HG03139 (cell line): Measurements from ENCODE around the gene PTAR1.
"Not testable (repeated sequence)": the region's sequence is repeated elsewhere in the genome, so short reads cannot be mapped to it uniquely, and the experiment has no call there.

ENCODE experiments used
- ATAC-seq: cut with Tn5 transposase; IDR thresholded peaks from one replicate; pipeline ENCODE4 v1.9.1; 2021; ENCODE audit not compliant: unreplicated experiment

Gene PTAR1

GRCh38 chr9:69759421-69760277 lies at the start of gene PTAR1:
Gene PTAR1, minus strand, starts transcription at chr9:69760011. Its CDS starts 73 bp downstream, at chr9:69759938.
- peak; percentile 86 for ATAC-seq

GRCh38 chr9:69809304-69809863 lies 49.6 kb upstream of the PTAR1 start:
- no peak for ATAC-seq

GRCh38 chr9:69806627-69807026 lies 46.8 kb upstream of the PTAR1 start:
- ATAC-seq = no peak

GRCh38 chr9:69805962-69806515 lies 46.2 kb upstream of the PTAR1 start:
- no peak for ATAC-seq

- no peak for ATAC-seq
These were observed 42.2 kb upstream of the PTAR1 start for GRCh38 chr9:69801989-69802388.

- not testable (repeated sequence) for ATAC-seq
These were observed 40.2 kb upstream of the PTAR1 start for GRCh38 chr9:69800027-69800426.

- ATAC-seq = not testable (repeated sequence)
These were observed 39.7 kb upstream of the PTAR1 start for GRCh38 chr9:69799521-69799920.

GRCh38 chr9:69798744-69799143 lies 38.9 kb upstream of the PTAR1 start:
- ATAC-seq = no peak

- no peak for ATAC-seq
These were observed 37.9 kb upstream of the PTAR1 start for GRCh38 chr9:69797675-69798074.

GRCh38 chr9:69794356-69794755 lies 34.5 kb upstream of the PTAR1 start:
- ATAC-seq = no peak

- no peak for ATAC-seq
These were observed 25.9 kb upstream of the PTAR1 start for GRCh38 chr9:69785757-69786156.

GRCh38 chr9:69773258-69773657 lies 13.4 kb upstream of the PTAR1 start:
- ATAC-seq = no peak

GRCh38 chr9:69771775-69772418 lies 12.1 kb upstream of the PTAR1 start:
- ATAC-seq = no peak

- ATAC-seq = no peak
These were observed 8.9 kb upstream of the PTAR1 start for GRCh38 chr9:69768716-69769115.

GRCh38 chr9:69768101-69768500 lies 8.3 kb upstream of the PTAR1 start:
- ATAC-seq = no peak

- not testable (repeated sequence) for ATAC-seq
These were observed 4.1 kb upstream of the PTAR1 start for GRCh38 chr9:69763862-69764261.

- ATAC-seq = no peak
These were observed 2.7 kb upstream of the PTAR1 start for GRCh38 chr9:69762527-69762926.

GRCh38 chr9:69760278-69760610 lies 433 bp upstream of the PTAR1 start:
- ATAC-seq = no peak

GRCh38 chr9:69759021-69759420 lies 790 bp downstream of the PTAR1 start:
- no peak for ATAC-seq

GRCh38 chr9:69757996-69758675 lies 1.7 kb downstream of the PTAR1 start:
- ATAC-seq = no peak

- ATAC-seq = no peak
These were observed 4.6 kb downstream of the PTAR1 start for GRCh38 chr9:69755205-69755604.
